HL-60 (cell line): ENCODE measurements around the gene TENM4.

Source experiments
- GABPA ChIP-seq: IDR thresholded peaks from 2 replicates; pipeline ENCODE4 v1.6.1; 2012; ENCODE audit warnings: low read depth
- POLR2AphosphoS5 ChIP-seq: IDR thresholded peaks from 2 replicates; pipeline ENCODE4 v1.6.1; 2012; ENCODE audit warnings: low read depth
- SPI1 ChIP-seq: IDR thresholded peaks from 2 replicates; pipeline ENCODE4 v1.6.1; 2012; ENCODE audit warnings: low read depth, mild to moderate bottlenecking, borderline replicate concordance
- TF ChIP-seq, protein P1 (sequence below): IDR thresholded peaks from one replicate; pipeline ENCODE4 v1.5.1; 2011; ENCODE audit warnings: low read length, control low read depth, inconsistent platforms; ENCODE audit not compliant: insufficient read depth
- TF ChIP-seq, protein P2 (sequence below): IDR thresholded peaks from 2 replicates; pipeline ENCODE4 v1.6.1; 2012; ENCODE audit warnings: low read depth; ENCODE audit not compliant: insufficient replicate concordance

- TF ChIP-seq, protein P1, sequence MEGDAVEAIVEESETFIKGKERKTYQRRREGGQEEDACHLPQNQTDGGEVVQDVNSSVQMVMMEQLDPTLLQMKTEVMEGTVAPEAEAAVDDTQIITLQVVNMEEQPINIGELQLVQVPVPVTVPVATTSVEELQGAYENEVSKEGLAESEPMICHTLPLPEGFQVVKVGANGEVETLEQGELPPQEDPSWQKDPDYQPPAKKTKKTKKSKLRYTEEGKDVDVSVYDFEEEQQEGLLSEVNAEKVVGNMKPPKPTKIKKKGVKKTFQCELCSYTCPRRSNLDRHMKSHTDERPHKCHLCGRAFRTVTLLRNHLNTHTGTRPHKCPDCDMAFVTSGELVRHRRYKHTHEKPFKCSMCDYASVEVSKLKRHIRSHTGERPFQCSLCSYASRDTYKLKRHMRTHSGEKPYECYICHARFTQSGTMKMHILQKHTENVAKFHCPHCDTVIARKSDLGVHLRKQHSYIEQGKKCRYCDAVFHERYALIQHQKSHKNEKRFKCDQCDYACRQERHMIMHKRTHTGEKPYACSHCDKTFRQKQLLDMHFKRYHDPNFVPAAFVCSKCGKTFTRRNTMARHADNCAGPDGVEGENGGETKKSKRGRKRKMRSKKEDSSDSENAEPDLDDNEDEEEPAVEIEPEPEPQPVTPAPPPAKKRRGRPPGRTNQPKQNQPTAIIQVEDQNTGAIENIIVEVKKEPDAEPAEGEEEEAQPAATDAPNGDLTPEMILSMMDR: no peak
- no peak for TF ChIP-seq POLR2AphosphoS5
- TF ChIP-seq, protein P2, sequence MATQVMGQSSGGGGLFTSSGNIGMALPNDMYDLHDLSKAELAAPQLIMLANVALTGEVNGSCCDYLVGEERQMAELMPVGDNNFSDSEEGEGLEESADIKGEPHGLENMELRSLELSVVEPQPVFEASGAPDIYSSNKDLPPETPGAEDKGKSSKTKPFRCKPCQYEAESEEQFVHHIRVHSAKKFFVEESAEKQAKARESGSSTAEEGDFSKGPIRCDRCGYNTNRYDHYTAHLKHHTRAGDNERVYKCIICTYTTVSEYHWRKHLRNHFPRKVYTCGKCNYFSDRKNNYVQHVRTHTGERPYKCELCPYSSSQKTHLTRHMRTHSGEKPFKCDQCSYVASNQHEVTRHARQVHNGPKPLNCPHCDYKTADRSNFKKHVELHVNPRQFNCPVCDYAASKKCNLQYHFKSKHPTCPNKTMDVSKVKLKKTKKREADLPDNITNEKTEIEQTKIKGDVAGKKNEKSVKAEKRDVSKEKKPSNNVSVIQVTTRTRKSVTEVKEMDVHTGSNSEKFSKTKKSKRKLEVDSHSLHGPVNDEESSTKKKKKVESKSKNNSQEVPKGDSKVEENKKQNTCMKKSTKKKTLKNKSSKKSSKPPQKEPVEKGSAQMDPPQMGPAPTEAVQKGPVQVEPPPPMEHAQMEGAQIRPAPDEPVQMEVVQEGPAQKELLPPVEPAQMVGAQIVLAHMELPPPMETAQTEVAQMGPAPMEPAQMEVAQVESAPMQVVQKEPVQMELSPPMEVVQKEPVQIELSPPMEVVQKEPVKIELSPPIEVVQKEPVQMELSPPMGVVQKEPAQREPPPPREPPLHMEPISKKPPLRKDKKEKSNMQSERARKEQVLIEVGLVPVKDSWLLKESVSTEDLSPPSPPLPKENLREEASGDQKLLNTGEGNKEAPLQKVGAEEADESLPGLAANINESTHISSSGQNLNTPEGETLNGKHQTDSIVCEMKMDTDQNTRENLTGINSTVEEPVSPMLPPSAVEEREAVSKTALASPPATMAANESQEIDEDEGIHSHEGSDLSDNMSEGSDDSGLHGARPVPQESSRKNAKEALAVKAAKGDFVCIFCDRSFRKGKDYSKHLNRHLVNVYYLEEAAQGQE: no peak
- no peak for TF ChIP-seq GABPA
- no peak for TF ChIP-seq SPI1
Measured at GRCh38 chr11:78812513-78813293, 628.1 kb downstream of the TENM4 start.
